ENCODE results near the gene LHPP.

LHPP gene

GRCh38 chr10:124518366-124518765 lies 56.7 kb downstream of the LHPP start:
- TF ChIP-seq CTCF (IDR thresholded peaks at IDR 0.05; ENCODE audit: poor library complexity, severe bottlenecking): no peak
- ATAC-seq (ENCODE audit: low read depth) (no peak), DNase-seq (ENCODE audit: low spot score) (no peak)
- Histone ChIP-seq H3K4me1 (ENCODE audit: insufficient read depth, poor library complexity, severe bottlenecking) (no peaks in the 10 kb centered on the region), H3K27ac (ENCODE audit: poor library complexity, severe bottlenecking) (no peak overlapping the region), H3K36me3 (ENCODE audit: low read depth) (no peaks in the 10 kb centered on the region), H3K9me3 (ENCODE audit: severe bottlenecking) (no peaks in the 10 kb centered on the region), H3K27me3 (ENCODE audit: insufficient read depth, poor library complexity, severe bottlenecking) (no peaks in the 10 kb centered on the region), H3K4me3 (ENCODE audit: severe bottlenecking) (no peak overlapping the region)

- no peak for TF ChIP-seq CTCF (IDR thresholded peaks at IDR 0.05; ENCODE audit: poor library complexity, severe bottlenecking)
- Histone ChIP-seq H3K4me3 (ENCODE audit: severe bottlenecking) (no peak overlapping the region), H3K27ac (ENCODE audit: poor library complexity, severe bottlenecking) (no peak overlapping the region), H3K27me3 (ENCODE audit: insufficient read depth, poor library complexity, severe bottlenecking) (no peaks in the 10 kb centered on the region), H3K4me1 (ENCODE audit: insufficient read depth, poor library complexity, severe bottlenecking) (peaks cover 5% of the 10 kb centered on the region), H3K9me3 (ENCODE audit: severe bottlenecking) (no peaks in the 10 kb centered on the region), H3K36me3 (ENCODE audit: low read depth) (no peaks in the 10 kb centered on the region)
- DNase-seq (ENCODE audit: low spot score) (peak; percentile 28), ATAC-seq (ENCODE audit: low read depth) (no peak)
Observed at GRCh38 chr10:124520558-124521428, 59.2 kb downstream of the LHPP start.

- Histone ChIP-seq H3K9me3 (ENCODE audit: severe bottlenecking) (no peaks in the 10 kb centered on the region), H3K4me1 (ENCODE audit: insufficient read depth, poor library complexity, severe bottlenecking) (peaks cover 5% of the 10 kb centered on the region)
Observed at GRCh38 chr10:124521429-124521871, 59.8 kb downstream of the LHPP start.

GRCh38 chr10:124522131-124522932 lies 60.7 kb downstream of the LHPP start:
- Histone ChIP-seq H3K27me3 (ENCODE audit: insufficient read depth, poor library complexity, severe bottlenecking) (no peaks in the 10 kb centered on the region), H3K4me3 (ENCODE audit: severe bottlenecking) (no peak overlapping the region), H3K9me3 (ENCODE audit: severe bottlenecking) (no peaks in the 10 kb centered on the region), H3K27ac (ENCODE audit: poor library complexity, severe bottlenecking) (no peak overlapping the region), H3K4me1 (ENCODE audit: insufficient read depth, poor library complexity, severe bottlenecking) (peaks cover 5% of the 10 kb centered on the region), H3K36me3 (ENCODE audit: low read depth) (no peaks in the 10 kb centered on the region)
- ATAC-seq (ENCODE audit: low read depth) (no peak), DNase-seq (ENCODE audit: low spot score) (no peak)
- TF ChIP-seq CTCF (IDR thresholded peaks at IDR 0.05; ENCODE audit: poor library complexity, severe bottlenecking): no peak

More at GRCh38 chr10:124521429-124521871, 59.8 kb downstream of the LHPP start:
- no peak overlapping the region for H3K4me3 ChIP-seq (ENCODE audit: severe bottlenecking)
- DNase-seq (ENCODE audit: low spot score) (no peak), ATAC-seq (ENCODE audit: low read depth) (no peak)
- no peaks in the 10 kb centered on the region for H3K36me3 ChIP-seq (ENCODE audit: low read depth)
- no peaks in the 10 kb centered on the region for H3K27me3 ChIP-seq (ENCODE audit: insufficient read depth, poor library complexity, severe bottlenecking)
- H3K27ac ChIP-seq (ENCODE audit: poor library complexity, severe bottlenecking): no peak overlapping the region
- TF ChIP-seq CTCF (IDR thresholded peaks at IDR 0.05; ENCODE audit: poor library complexity, severe bottlenecking): no peak
